Measurements from ENCODE around the gene ARHGEF33.
"Not testable (repeated sequence)": the region's sequence is repeated elsewhere in the genome, so short reads cannot be mapped to it uniquely, and the experiment has no call there.

- TF ChIP-seq, protein P1, sequence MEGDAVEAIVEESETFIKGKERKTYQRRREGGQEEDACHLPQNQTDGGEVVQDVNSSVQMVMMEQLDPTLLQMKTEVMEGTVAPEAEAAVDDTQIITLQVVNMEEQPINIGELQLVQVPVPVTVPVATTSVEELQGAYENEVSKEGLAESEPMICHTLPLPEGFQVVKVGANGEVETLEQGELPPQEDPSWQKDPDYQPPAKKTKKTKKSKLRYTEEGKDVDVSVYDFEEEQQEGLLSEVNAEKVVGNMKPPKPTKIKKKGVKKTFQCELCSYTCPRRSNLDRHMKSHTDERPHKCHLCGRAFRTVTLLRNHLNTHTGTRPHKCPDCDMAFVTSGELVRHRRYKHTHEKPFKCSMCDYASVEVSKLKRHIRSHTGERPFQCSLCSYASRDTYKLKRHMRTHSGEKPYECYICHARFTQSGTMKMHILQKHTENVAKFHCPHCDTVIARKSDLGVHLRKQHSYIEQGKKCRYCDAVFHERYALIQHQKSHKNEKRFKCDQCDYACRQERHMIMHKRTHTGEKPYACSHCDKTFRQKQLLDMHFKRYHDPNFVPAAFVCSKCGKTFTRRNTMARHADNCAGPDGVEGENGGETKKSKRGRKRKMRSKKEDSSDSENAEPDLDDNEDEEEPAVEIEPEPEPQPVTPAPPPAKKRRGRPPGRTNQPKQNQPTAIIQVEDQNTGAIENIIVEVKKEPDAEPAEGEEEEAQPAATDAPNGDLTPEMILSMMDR (IDR thresholded peaks at IDR 0.05; ENCODE audit: insufficient read depth, low read length, poor library complexity, severe bottlenecking), result not testable (repeated sequence)
- TF ChIP-seq EZH2phosphoT487 (conservative IDR thresholded peaks at IDR 0.05; ENCODE audit: low read length), result not testable (repeated sequence)
Observed at GRCh38 chr2:38936516-38936915, 46.8 kb downstream of the ARHGEF33 start.
